Sigmoid colon (tissue), 7 donors: Measurements from ENCODE around the gene HDAC4. TPM values are rescaled to one million over a fixed set of nuclear protein-coding genes. Genes with fewer than 3 reads are reported as not detected.

ENCODE experiments used
- DNase-seq: peaks from one replicate; pipeline ENCODE4 v3.0.0-alpha.2; 2019
- H3K27ac ChIP-seq, 4 donors: fragments of 200-600 bp; sonication (generic); one replicate each; pipeline ENCODE4 v1.5.1; 2016 to 2019; ENCODE audit warnings: mild to moderate bottlenecking in 1 of 4
- H3K27me3 ChIP-seq, 3 donors: fragments of 200-600 bp; sonication (generic); one replicate each; pipeline ENCODE4 v1.5.1; 2019; ENCODE audit warnings: mild to moderate bottlenecking in 1 of 3
- H3K36me3 ChIP-seq, 4 donors: fragments of 200-600 bp; sonication (generic); one replicate each; pipeline ENCODE4 v1.5.1; 2016 to 2019
- H3K4me1 ChIP-seq, 4 donors: fragments of 200-600 bp; sonication (generic); one replicate each; pipeline ENCODE4 v1.5.1; 2017 to 2019
- H3K4me3 ChIP-seq, 4 donors: fragments of 200-600 bp; sonication (generic); one replicate each; pipeline ENCODE4 v1.5.1; 2017 to 2019; ENCODE audit warnings: mild to moderate bottlenecking in 2 of 4, moderate library complexity in 1 of 4
- H3K9me3 ChIP-seq, 4 donors: fragments of 200-600 bp in 3 of 4; sonication (generic) in 3 of 4; one replicate each; pipeline versions ENCODE4 v1.5.1 to v1.6.1; 2013 to 2019
- CTCF ChIP-seq, 4 experiments: fragments of 450-650 bp in 3 of 4; fragments of 200-600 bp in 1 of 4; IDR thresholded peaks; one replicate each; pipeline ENCODE4 v1.5.1; 2016 to 2019; ENCODE audit warnings: antibody characterized with exemption in 4 of 4, mild to moderate bottlenecking in 3 of 4, moderate library complexity in 2 of 4
- EP300 ChIP-seq, 4 donors: sonication (generic); formaldehyde crosslinking; IDR thresholded peaks; one replicate each; pipeline ENCODE4 v1.6.1; 2017; ENCODE audit warnings: antibody characterized with exemption in 4 of 4
- POLR2A ChIP-seq, 2 donors: fragments of 450-650 bp; IDR thresholded peaks; one replicate each; pipeline ENCODE4 v1.6.1; 2016; ENCODE audit warnings: antibody characterized with exemption in 2 of 2, mild to moderate bottlenecking in 2 of 2, moderate library complexity in 2 of 2
- POLR2AphosphoS5 ChIP-seq, 4 donors: sonication (generic); formaldehyde crosslinking; IDR thresholded peaks; one replicate each; pipeline ENCODE4 v1.6.1; 2017; ENCODE audit warnings: antibody characterized with exemption in 4 of 4
- whole genome bisulfite sequencing, 2 donors: extraction: QIAGEN DNeasy Blood & Tissue Kit; methylation state at CpG; one replicate each; pipeline ENCODE4 v1.1.7; 2013; 5-methylcytosine and 5-hydroxymethylcytosine counted together
- intact Hi-C: fragments of 100-400 bp; cut with DNase I; formaldehyde crosslinking; loops from one replicate; pipeline ENCODE4 v1.15.1; 2023
- polyA plus RNA-seq, 3 donors: library from polyadenylated mRNA; stranded (reverse); fragments of 200-250 nt; gene quantifications; one replicate each; pipeline ENCODE4 v1.2.3, GENCODE V29; 2013
- total RNA-seq, 4 donors: library from RNA; depleted of rRNA; stranded (reverse); fragments of >200 nt; gene quantifications; one replicate each; pipeline ENCODE4 v1.1.0, GENCODE V29; 2016
- donor health status: healthy with polysubstance abuse.
- donor health status: Bipolar disorder and iron deficiency.
- donor health status: healthy.

HDAC4 gene
- total and polyA plus RNA-seq, 7 donors = 1.8 to 196 (median 77.0) TPM

- intact Hi-C loops = no loop called here
- H3K36me3 ChIP-seq = peaks cover 35 to 99% (median 44%) of the 10 kb centered on the region in 4 donors
These were observed 344.9 kb downstream of the HDAC4 start for GRCh38 chr2:239055756-239056493.

GRCh38 chr2:239054921-239055320 is 345.9 kb downstream of the HDAC4 start:
- Histone ChIP-seq H3K27me3 (no peaks in the 10 kb centered on the region), H3K4me3 (no peak overlapping the region), H3K4me1 (no peaks in the 10 kb centered on the region), H3K27ac (no peak overlapping the region), H3K9me3 (peaks cover 0 to 7% (median 0%) of the 10 kb centered on the region in 4 donors), H3K36me3 (peaks cover 35 to 99% (median 49%) of the 10 kb centered on the region in 4 donors)
- intact Hi-C loops = no loop called here
- WGBS, 2 donors = 96 to 97% methylated on average over 8 of the region's 8 CpGs
- TF ChIP-seq POLR2AphosphoS5 (IDR thresholded peaks at IDR 0.05) (no peak), EP300 (IDR thresholded peaks at IDR 0.05) (no peak), POLR2A (IDR thresholded peaks at IDR 0.05) (no peak), CTCF (IDR thresholded peaks at IDR 0.05) (no peak)
- peak; percentile 41 for DNase-seq

More at GRCh38 chr2:239055756-239056493, 344.9 kb downstream of the HDAC4 start:
- Histone ChIP-seq H3K27me3 (no peaks in the 10 kb centered on the region), H3K4me3 (no peak overlapping the region), H3K4me1 (no peaks in the 10 kb centered on the region), H3K9me3 (peaks cover 0 to 5% (median 0%) of the 10 kb centered on the region in 4 donors), H3K27ac (no peak overlapping the region)
- TF ChIP-seq EP300 (IDR thresholded peaks at IDR 0.05) (no peak), CTCF (IDR thresholded peaks at IDR 0.05) (no peak), POLR2AphosphoS5 (IDR thresholded peaks at IDR 0.05) (no peak), POLR2A (IDR thresholded peaks at IDR 0.05) (no peak)
- 89 to 95% methylated on average over 20 of the region's 20 CpGs for WGBS, 2 donors
- peak; percentile 39 for DNase-seq

GRCh38 chr2:239053801-239054503 is 346.9 kb downstream of the HDAC4 start:
- TF ChIP-seq CTCF (IDR thresholded peaks at IDR 0.05) = no peak
- TF ChIP-seq POLR2AphosphoS5 (IDR thresholded peaks at IDR 0.05) = no peak
- TF ChIP-seq EP300 (IDR thresholded peaks at IDR 0.05) = no peak
- no peak for TF ChIP-seq POLR2A (IDR thresholded peaks at IDR 0.05)
- DNase-seq = peak; percentile 57
- Histone ChIP-seq H3K4me1 (no peaks in the 10 kb centered on the region), H3K4me3 (no peak overlapping the region), H3K27me3 (no peaks in the 10 kb centered on the region), H3K27ac (no peak overlapping the region), H3K9me3 (peaks cover 0 to 7% (median 0%) of the 10 kb centered on the region in 4 donors), H3K36me3 (peaks cover 35 to 94% (median 47%) of the 10 kb centered on the region in 4 donors)
- intact Hi-C loops = no loop called here
- 90 to 94% methylated on average over 15 of the region's 15 CpGs for WGBS, 2 donors

GRCh38 chr2:239052798-239053665 is 347.8 kb downstream of the HDAC4 start:
- intact Hi-C loops = no loop called here

More at GRCh38 chr2:239052798-239053665, 347.8 kb downstream of the HDAC4 start:
- DNase-seq = peak; percentile 55
- no peak overlapping the region for H3K4me3 ChIP-seq
- no peaks in the 10 kb centered on the region for H3K4me1 ChIP-seq
- H3K9me3 ChIP-seq = peaks cover 0 to 6% (median 0%) of the 10 kb centered on the region in 4 donors
- H3K27ac ChIP-seq = no peak overlapping the region
- H3K27me3 ChIP-seq = no peaks in the 10 kb centered on the region
- WGBS, 2 donors = 96% methylated on average over 51 of the region's 51 CpGs
- TF ChIP-seq POLR2AphosphoS5 (IDR thresholded peaks at IDR 0.05) (no peak), CTCF (IDR thresholded peaks at IDR 0.05) (no peak), POLR2A (IDR thresholded peaks at IDR 0.05) (no peak), EP300 (IDR thresholded peaks at IDR 0.05) (no peak)
- H3K36me3 ChIP-seq = peaks cover 35 to 94% (median 45%) of the 10 kb centered on the region in 4 donors
